ENCODE measurements around the gene PPARGC1A. TPM values are rescaled to one million over a fixed set of nuclear protein-coding genes. Genes with fewer than 3 reads are reported as not detected.

PPARGC1A gene
- total RNA-seq, 1 experiment from 2014 or later, result 1.9 TPM

- ChIA-PET POLR2A (no interaction called here), CTCF (no interaction called here)
- DNase-seq (ENCODE audit: low spot score) (no peak), ATAC-seq (no peak)
- Mint-ChIP-seq H3K27me3 (ENCODE audit: low read depth) (no peaks in the 10 kb centered on the region), H3K4me1 (peaks cover 10% of the 10 kb centered on the region), H3K36me3 (no peaks in the 10 kb centered on the region), H3K27ac (no peak overlapping the region), H3K4me3 (no peak overlapping the region), H3K9me3 (no peaks in the 10 kb centered on the region)
- TF ChIP-seq ZNF121 (CRISPR knock-in tag; IDR thresholded peaks at IDR 0.05), result no peak
- no peak for TF ChIP-seq ZNF263 (CRISPR knock-in tag; IDR thresholded peaks at IDR 0.05; ENCODE audit: low read depth)
- no peak for TF ChIP-seq ERG (CRISPR knock-in tag; IDR thresholded peaks at IDR 0.05)
Measured at GRCh38 chr4:23904639-23905071, 14.8 kb upstream of the PPARGC1A start.

- DNase-seq (ENCODE audit: low spot score) (no peak), ATAC-seq (no peak)
- Mint-ChIP-seq H3K27me3 (ENCODE audit: low read depth) (no peaks in the 10 kb centered on the region), H3K4me1 (peaks cover 10% of the 10 kb centered on the region), H3K4me3 (no peak overlapping the region), H3K27ac (no peak overlapping the region), H3K36me3 (no peaks in the 10 kb centered on the region), H3K9me3 (no peaks in the 10 kb centered on the region)
- CTCF ChIA-PET, result no interaction called here
- POLR2A ChIA-PET, result no interaction called here
- no peak for TF ChIP-seq ETV6 (CRISPR knock-in tag; IDR thresholded peaks at IDR 0.05)
- TF ChIP-seq KAT7 (CRISPR knock-in tag; IDR thresholded peaks at IDR 0.05; ENCODE audit: borderline replicate concordance), result no peak
- TF ChIP-seq ZNF396 (CRISPR knock-in tag; IDR thresholded peaks at IDR 0.05; ENCODE audit: borderline replicate concordance), result no peak
- no peak for TF ChIP-seq JUN (CRISPR knock-in tag; IDR thresholded peaks at IDR 0.05)
- TF ChIP-seq E2F5 (CRISPR knock-in tag; IDR thresholded peaks at IDR 0.05), result no peak
- no peak for TF ChIP-seq PRDM15 (CRISPR knock-in tag; IDR thresholded peaks at IDR 0.05)
- no peak for TF ChIP-seq ESRRA (CRISPR knock-in tag; IDR thresholded peaks at IDR 0.05; ENCODE audit: borderline replicate concordance)
- no peak for TF ChIP-seq GABPB1 (CRISPR knock-in tag; IDR thresholded peaks at IDR 0.05)
- no peak for TF ChIP-seq ZNF121 (CRISPR knock-in tag; IDR thresholded peaks at IDR 0.05)
- TF ChIP-seq MXD4 (CRISPR knock-in tag; IDR thresholded peaks at IDR 0.05; ENCODE audit: borderline replicate concordance), result no peak
- no peak for TF ChIP-seq ZNF138 (CRISPR knock-in tag; conservative IDR thresholded peaks at IDR 0.05)
- TF ChIP-seq STAT6 (CRISPR knock-in tag; conservative IDR thresholded peaks at IDR 0.05; ENCODE audit: low read depth), result no peak
- no peak for TF ChIP-seq ATF2 (CRISPR knock-in tag; IDR thresholded peaks at IDR 0.05; ENCODE audit: borderline replicate concordance, low read depth)
- TF ChIP-seq MAX (CRISPR knock-in tag; IDR thresholded peaks at IDR 0.05), result no peak
- TF ChIP-seq E2F1 (CRISPR knock-in tag; IDR thresholded peaks at IDR 0.05), result no peak
- no peak for TF ChIP-seq ATF6 (CRISPR knock-in tag; IDR thresholded peaks at IDR 0.05)
- TF ChIP-seq NFE2L1 (CRISPR knock-in tag; IDR thresholded peaks at IDR 0.05), result no peak
- no peak for TF ChIP-seq ERG (CRISPR knock-in tag; IDR thresholded peaks at IDR 0.05)
Measured at GRCh38 chr4:23903859-23904438, 14.1 kb upstream of the PPARGC1A start.
